GM19193 (cell line): ENCODE results near the gene MNT.

Experiments
- POLR2A ChIP-seq: IDR thresholded peaks from 4 replicates; pipeline ENCODE4 v1.6.1; 2011; ENCODE audit not compliant: insufficient read depth, insufficient read length; ENCODE audit errors: extremely low read depth

MNT gene

DNA sequence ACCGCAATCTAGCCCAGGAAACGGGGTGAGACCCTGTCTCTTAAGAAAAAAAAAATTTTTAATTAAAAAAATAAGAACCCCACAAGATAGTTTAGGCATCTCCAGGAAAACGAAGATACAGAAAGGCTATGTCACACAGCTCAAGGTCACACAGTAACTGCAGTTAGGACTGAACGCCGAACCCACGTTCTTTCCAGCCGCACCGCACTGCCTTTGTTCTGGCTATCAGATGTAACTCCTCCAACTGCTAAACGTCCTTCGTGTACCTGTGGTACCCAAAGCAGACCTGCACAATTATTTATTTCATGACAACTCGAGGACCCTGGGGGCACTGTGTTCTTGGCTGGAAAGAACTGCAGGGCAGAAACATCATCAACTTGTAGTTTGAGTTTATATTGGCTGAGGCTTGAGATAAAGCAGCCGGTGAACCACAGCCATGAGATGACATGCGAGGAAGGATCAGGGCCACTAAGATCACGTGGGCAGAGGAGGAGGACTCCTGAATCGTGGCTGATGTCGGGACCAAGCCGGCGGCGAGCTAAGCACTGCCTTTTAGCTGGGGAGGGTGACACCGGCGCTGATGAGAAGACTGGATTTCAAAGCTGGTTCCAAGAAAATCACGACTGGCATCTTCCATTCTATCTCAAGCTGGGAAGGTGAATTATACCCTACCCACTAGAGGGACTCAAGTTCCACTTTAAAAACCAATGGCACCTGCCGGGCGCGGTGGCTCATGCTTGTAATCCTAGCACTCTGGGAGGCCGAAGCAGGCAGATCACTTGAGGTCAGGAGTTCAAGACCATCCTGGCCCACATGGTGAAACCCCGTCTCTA, 20.7 kb upstream of the MNT start:
- no peak for TF ChIP-seq POLR2A

DNA sequence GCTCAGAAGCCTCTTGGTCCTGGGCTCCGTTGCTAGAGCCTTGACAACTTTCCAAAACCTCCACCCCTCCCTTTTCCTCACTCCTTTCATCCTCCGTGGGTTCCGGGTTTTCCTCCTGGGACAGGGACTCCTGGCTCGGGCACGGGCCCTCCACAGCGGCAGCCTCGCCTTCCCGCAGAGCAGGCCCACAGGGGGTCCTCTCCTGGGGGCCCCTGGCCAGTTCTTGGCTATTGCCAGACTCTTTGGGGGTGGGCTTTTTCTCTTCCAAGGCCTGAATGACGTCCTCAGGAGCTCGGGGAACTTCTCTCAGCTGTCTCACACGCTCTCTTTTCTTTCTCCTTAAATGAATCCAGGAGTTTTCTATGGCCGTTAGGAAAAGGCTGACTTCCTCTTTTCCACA, 19.3 kb upstream of the MNT start:
- TF ChIP-seq POLR2A, result no peak

DNA sequence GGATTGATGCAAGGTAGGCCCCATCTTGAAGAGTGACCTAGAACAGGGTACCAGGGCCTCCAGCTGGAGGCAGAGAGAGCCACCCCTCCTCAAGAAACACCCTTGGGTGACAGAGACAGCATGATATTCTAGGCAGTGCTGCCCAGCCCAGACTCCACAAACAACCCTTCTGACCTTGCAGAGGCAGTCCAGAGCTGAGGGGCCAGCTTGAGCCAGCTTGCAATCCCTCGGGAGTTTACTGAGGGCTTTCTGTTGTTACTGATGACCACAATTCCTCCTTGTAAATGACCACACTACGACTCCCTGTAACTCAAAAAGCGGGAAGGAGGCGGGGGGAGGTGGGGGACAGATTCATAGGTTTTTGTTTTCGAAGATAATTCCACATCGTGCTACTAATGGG, 18.6 kb upstream of the MNT start:
- no peak for TF ChIP-seq POLR2A

DNA sequence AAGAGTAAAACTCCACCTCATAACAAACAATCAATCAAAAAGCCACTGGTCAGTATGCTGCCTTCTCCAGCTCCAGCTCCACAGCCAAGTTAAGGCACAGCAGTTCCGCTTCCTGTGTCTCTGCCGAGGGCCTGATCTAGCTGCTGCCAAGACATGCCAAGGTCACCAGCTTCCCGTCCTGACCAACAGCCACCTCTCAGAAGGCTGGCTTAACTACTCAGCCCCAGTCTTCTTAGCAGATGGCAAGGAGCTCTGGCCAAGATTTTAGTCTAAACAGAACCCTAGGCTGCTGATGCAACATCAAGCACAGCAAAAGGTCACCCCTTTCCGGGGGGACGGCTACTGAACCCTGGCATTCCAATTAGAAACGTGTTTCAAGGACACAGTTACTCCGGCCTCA, 17.7 kb upstream of the MNT start:
- no peak for TF ChIP-seq POLR2A

DNA sequence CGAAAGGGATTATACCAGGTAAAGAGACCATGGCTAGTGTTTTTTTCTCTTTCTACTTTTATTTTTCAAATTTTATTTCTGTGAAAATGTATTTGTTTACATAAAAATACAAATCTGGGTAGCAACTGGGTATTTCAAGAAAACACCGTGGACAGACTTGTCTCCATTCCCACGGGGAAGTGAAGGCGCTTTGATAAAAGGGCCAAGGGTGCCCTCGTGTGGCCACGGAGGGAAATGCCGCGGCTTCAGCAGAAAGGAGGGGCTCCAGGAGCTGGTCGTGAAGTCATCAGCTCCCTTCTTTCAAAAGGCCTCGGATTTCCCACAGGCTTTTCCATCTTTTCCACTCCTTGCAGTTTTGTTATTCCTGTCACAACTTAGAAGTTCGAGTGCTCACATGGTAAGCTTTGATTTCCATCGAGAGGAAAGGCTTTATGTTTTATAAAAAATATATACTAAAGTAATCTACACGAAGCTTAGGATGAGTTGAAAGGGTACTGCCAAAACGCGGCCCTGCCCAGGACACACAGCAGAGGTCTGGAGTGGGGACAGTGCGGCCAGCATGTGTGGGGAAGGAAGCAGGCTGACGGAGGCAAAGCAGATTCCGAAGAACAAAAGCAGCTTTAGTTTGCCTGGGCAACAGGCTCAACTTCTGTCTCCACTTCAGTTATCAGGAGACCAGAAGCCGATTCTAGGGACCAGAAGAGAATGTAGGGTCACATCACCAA, 15.3 kb upstream of the MNT start:
- TF ChIP-seq POLR2A, result no peak

DNA sequence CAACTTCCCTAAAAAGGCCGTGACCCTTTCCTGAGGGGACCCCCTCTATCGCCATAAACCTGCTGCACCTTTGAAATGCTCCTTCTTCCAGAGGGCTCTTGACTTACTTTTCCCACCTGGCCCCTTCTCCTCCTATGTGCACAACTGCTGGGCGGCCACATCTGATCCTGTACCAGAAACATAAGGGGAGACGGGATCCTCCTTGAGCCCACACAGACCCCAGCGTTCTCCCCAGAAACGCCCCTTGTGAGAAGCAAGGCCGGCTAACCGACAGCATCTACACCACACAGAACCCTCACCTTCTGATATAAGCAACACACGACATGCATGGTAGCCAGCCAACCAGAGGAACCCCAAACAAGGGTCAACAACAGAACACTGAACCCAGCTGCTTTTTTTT, 14.2 kb upstream of the MNT start:
- no peak for TF ChIP-seq POLR2A

DNA sequence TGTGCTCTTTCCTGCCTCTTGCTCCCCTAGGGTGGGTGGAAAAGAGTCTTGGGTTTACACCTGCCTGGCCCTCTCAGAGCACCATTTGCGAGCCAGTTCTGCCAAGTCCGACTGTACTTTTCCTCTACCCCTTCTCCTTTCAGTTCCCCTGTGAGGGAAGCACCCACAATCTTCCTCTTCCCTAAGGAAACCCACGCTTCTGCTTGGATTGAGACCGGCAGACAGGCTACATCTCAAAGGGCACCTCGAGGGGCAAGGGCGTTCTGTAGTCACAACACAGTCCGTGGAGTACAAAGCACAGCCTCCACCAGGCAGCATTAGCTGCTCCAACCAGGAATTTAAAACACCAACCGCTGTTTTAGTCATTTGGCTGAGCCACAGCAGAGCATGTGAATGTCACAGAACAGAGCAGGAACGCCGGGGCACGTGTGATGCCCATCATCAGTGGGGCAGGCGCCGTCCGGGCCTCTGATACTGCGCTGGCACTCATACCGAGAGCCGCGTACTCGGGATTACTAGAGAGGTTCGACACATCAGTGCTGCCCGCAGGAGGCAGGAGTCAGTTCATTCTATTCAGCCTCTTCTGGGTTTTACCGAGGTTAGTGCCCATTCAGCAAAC, 13.7 kb upstream of the MNT start:
- no peak for TF ChIP-seq POLR2A

DNA sequence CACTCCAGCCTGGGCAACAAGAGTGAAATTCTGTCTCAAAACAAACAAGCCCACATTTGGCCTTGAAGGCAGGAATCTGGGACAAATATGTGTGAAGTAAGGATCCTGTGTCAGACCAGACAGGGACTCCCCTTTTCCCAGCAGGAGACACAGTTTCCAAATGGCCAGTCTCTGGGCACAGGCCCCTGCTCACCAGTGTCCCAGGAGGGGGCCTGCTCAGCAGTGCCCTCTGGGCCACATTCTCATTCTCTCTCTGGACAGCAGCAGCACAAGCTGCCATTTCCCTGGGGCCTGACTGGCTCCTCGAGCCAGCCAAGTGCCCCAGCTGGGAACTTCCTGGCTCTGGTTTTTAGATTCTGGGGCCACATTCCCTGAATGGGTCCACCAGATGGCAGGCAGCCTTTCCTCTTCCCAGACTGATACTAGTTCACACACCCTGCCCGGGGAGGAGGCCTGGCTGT, 11.7 kb upstream of the MNT start:
- no peak for TF ChIP-seq POLR2A

DNA sequence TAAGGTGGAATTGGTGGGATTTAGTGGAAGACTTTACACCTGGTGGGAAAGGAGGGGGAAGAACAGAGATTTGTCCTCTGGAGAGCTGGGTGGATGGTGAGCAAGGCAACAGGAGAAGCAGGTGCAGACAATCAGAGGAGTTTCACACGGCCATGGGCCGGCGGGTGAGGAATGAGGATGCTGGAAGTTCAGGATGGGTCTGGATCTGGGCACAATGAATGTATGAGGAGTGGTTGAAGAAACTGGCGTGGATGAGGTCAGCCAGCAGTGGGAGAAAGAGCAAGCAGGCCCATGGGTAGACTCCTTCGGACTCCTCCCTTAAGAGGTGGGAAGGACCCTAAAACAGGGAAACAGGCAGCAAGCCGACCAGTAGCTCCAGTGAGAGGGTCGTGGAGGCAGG, 10.1 kb upstream of the MNT start:
- TF ChIP-seq POLR2A, result no peak

DNA sequence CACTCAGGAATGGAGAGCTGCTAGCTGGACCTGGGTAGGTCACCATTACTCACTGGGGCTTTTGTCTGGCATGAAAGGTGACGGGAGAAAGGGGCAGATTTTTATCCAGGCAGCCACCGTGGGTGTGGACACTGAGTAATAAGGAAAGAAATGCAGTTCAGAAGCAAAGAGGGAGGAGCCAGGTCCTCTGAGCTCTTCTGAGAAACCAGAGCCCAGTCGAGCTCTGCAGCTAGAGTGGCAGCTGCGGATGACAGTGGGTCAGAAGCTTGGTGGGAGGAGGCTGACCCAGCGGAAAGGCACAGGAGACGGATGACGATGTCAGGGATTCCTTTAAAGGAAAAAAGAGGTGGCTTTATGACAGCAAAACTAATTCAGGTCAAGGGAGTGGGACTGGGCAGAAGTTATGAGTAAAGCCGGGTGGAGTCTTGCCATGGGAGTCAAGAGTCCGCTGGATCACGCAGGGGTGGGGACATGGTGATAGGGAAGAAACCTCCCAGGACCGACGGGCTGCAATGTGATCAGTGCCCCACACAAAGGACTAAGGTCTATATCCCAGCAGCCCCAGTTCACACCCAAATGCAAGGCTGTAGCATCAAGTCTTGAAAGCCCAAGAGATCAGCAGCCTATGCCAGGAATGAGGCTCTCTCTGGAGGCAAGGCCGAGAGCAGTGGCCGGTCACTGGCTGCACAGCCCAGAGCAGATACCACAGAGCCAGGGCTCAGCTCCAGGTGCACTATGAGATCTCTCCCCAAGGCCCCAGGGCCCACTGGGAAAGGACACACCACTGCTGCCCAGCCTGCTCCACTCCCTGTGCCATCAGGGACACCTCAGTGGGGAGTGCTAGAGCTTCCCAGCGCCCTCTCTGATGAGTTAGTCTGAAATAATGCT, 6.3 kb upstream of the MNT start:
- TF ChIP-seq POLR2A, result no peak

DNA sequence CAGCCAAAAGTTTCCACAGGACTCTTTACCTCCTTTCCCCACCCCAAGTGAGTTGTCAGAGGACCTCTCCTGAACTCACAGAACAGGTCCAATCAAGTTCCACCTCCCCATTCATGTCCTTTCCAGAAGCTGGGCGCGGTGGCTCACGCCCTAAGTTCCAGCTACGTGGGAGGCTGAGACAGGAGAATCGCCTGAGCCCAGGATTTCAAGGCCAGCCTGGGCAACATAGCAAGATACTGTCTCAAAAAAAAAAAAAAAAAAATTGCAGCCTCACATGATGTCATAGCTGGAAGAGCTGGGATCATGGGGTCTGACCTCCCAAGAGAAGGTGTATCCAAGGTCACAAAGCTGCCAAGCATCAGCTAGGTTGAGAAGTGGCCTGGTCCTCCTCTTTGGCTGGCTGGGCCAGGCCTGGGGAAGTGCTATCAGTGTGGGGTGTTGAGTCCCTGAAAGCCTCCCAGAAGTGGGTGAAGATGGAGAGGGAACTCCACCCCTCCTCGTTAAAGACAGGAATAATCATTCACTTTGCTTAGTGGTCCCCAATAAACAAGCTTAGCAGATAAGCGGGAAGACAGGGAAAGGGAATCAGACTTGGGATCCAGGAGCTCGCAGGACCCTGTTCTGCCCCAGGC, 5.5 kb upstream of the MNT start:
- TF ChIP-seq POLR2A, result no peak

DNA sequence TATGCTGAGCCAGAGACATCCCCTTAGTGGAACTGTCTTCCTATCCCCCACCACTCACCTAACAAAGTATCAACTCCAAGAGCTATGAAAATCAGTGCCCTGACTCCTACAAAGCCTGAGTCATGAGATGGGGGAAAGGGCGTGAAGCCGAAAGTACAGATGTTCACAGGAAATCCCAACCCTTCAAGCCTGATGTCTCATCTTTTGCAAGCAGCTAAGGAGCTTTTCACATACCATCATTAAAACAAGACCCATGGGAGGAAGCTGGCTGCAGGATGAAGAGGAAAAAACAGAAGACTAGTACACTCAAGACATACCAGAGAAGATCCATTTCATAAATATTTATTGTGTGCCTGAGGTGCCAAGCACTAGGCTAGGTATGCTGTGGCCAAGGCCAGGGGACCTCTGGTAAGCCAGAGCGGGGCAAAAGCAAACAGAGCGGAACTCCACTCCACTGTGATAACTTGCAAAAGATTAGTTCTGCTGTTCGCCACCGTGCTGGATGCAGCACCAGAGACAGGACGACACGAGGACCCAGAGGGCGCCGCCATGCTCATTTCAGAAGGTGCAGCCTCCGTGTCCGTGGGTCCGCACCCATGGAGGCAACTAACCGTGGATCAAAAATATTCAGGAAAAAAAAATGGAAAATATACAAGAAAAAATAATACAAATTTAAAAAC, 4.5 kb upstream of the MNT start:
- TF ChIP-seq POLR2A, result no peak

DNA sequence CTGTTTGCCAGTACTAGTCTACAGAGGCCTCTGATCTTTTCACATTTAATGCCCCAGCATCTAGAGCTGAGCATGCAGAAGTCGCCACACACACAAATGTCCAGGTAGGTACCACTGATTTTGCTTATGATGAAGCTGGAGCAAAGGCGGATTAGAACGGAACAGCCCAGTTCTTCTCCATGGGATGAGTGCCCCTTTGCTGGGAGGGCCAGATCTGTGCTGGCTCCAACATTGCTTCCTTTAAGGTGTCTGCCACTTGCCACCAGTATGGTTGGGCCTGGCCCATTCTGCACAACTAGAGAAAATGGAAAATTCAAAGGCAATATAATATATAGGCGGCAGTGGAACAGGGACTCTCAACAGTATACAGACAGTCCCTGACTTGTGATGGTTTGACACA, 2.2 kb upstream of the MNT start:
- no peak for TF ChIP-seq POLR2A

DNA sequence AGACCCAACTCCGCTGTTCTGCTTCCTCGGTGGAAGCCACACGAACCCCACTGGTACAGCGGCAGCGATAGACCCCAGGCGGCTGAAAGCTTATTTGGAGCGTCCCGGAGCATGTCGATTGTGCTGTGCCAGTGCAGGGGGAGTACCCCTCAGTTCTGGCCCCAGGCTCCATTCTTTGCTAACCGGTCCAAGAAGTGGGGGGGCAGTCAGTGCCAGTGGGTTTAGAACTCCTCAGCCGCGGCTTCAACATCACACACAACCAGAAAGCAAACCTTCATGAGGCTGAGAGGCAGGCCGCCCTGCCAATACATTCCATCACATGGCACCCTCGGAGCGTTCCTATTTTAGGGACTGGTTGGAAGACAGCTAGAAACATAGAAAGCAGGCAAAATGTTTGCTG, 1.7 kb upstream of the MNT start:
- TF ChIP-seq POLR2A, result no peak
